RWPE1 (cell line): ENCODE data around the gene DOCK1.

Source experiments
- CTCF ChIA-PET: fragments of 350-600 bp; sonication (Branson Sonifier 250); formaldehyde crosslinking; extraction: SDS; loops from one replicate; lab custom pipeline; 2021; lab: Yijun Ruan, JAX
- POLR2A ChIA-PET: fragments of 400-600 bp; formaldehyde crosslinking; extraction: SDS; loops from one replicate; lab custom pipeline; 2020; ENCODE audit warnings: antibody characterized with exemption; ENCODE audit not compliant: low non-redundant PET; lab: Yijun Ruan, JAX
- DNase-seq: peaks from one replicate; pipeline ENCODE4 v3.0.0; 2012; ENCODE audit warnings: low spot score
- H3K27ac ChIP-seq: fragments of 450-650 bp; 2 replicates; pipeline ENCODE4 v1.5.1; 2017
- TF ChIP-seq, protein P1 (sequence below): fragments of 450-650 bp; conservative IDR thresholded peaks from 2 replicates; pipeline ENCODE4 v1.5.1; 2017; ENCODE audit warnings: low read depth, mild to moderate bottlenecking

DOCK1 gene

GRCh38 chr10:127275793-127276450, 370.7 kb downstream of the DOCK1 start:
- POLR2A ChIA-PET: no interaction called here
- CTCF ChIA-PET: interaction anchor here (0.9 kb wide), 1 partner anchor 134 kb away, joined by 3 read pairs; no protein-coding TSS in a partner anchor
- no peak for DNase-seq
- TF ChIP-seq, protein P1, sequence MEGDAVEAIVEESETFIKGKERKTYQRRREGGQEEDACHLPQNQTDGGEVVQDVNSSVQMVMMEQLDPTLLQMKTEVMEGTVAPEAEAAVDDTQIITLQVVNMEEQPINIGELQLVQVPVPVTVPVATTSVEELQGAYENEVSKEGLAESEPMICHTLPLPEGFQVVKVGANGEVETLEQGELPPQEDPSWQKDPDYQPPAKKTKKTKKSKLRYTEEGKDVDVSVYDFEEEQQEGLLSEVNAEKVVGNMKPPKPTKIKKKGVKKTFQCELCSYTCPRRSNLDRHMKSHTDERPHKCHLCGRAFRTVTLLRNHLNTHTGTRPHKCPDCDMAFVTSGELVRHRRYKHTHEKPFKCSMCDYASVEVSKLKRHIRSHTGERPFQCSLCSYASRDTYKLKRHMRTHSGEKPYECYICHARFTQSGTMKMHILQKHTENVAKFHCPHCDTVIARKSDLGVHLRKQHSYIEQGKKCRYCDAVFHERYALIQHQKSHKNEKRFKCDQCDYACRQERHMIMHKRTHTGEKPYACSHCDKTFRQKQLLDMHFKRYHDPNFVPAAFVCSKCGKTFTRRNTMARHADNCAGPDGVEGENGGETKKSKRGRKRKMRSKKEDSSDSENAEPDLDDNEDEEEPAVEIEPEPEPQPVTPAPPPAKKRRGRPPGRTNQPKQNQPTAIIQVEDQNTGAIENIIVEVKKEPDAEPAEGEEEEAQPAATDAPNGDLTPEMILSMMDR: no peak
- H3K27ac ChIP-seq: no peak overlapping the region

DNA sequence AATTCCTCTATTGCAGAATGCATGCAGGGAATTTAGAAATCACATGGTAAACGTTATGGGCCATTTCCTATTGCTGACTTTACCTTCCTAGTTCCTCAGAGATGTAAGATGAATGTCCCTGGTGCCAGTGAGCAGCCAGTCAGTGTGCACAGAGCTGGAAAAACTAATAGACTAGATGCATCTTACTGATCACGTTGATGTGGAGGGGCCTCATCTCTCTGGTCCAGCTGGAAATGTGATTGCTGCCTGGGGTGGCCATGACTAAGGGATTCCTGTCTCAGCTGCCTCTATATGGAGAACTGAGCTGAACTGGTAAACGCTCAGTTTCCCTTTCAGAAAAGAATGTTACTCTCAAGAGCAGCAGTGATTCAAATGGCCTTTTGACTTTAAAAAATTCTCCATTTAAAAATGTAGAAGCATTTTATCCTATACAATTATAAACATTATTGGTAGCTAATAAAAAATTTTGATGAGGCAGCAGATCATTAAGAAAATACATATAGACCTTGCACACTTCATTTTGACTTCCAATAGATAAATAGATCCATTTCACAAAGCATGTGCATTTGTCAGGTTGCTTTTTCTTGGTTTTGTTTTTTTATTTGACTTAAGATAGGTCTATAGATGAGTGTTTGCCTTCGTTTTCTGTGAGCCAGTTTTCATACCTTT, 371.7 kb downstream of the DOCK1 start:
- ChIA-PET CTCF (interaction anchor here (0.9 kb wide), 1 partner anchor 135 kb away, joined by 3 read pairs; no protein-coding TSS in a partner anchor), POLR2A (no interaction called here)
- TF ChIP-seq, protein P1: no peak
- no peak overlapping the region for H3K27ac ChIP-seq
- no peak for DNase-seq

DNA sequence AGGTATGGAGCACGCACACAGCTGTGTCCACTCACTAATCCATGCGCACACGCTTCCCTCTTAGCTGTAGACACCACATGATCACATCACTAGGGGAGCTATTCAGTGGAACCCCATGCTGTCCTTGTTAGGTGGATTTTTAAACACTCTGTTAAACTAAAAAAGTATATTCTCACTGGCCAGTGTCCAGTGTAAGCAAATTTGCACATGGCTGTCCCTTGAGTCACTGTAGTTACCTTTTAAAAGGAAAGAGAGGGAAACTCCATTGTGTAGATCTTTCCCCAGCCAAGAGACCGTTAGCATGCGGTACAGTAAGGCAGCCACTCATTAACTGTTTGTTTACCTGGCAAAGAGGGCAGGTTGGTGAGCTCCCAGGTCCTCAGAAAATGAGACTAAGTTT, 372.8 kb downstream of the DOCK1 start:
- CTCF ChIA-PET: no interaction called here
- POLR2A ChIA-PET: no interaction called here
- no peak overlapping the region for H3K27ac ChIP-seq
- TF ChIP-seq, protein P1: no peak
- DNase-seq: no peak

DNA sequence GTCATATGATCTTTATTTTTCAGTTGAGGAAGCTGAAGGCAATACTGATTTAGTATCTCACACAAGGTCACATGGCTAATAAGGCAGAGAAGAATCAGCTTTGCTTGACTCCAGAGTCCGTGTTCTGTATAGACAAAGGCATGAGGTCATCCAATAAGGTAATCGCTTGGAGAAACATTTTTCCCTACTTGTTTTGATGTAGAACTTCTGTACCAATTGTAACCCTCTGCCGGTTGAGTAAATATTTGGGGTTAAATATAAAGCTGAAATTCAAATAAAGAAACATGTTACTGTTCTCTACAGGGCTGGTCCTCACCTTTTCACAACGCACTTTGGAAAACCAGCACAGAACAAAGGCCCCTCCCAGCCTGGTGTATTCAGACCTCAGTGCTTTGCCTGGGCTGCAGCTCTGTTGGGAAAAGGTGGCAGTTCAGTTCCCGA, 374.1 kb downstream of the DOCK1 start:
- POLR2A ChIA-PET: no interaction called here
- no peak for DNase-seq
- no peak overlapping the region for H3K27ac ChIP-seq
- CTCF ChIA-PET: interaction anchor here (0.5 kb wide), 1 partner anchor 84 kb away, joined by 3 read pairs; no protein-coding TSS in a partner anchor
- TF ChIP-seq, protein P1: no peak

DNA sequence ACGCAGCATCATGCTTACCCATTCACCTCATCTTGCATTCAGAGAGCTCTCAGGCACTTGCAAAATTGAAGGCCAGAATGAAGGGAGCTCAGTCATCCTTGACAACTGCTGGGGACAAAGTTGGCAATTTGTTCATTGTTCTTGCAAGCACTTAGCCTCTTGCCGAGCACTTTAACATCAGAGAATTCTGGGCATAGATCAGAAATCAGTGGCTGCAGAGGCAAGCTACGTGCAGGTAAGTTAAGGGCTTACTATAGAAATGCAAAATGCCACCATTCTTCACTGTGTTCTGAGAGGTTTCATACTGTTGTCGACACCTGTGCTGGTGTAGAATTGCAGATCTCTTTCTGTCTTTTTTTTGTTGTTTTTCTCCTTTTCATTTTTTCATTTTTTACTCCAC, 375.2 kb downstream of the DOCK1 start:
- no peak overlapping the region for H3K27ac ChIP-seq
- ChIA-PET CTCF (interaction anchor here (0.6 kb wide), 1 partner anchor 1262 kb away, joined by 3 read pairs; no protein-coding TSS in a partner anchor), POLR2A (no interaction called here)
- TF ChIP-seq, protein P1: no peak
- DNase-seq: no peak

- TF ChIP-seq, protein P1: no peak
- no peak for DNase-seq
- POLR2A ChIA-PET: no interaction called here
- CTCF ChIA-PET: no interaction called here
- no peak overlapping the region for H3K27ac ChIP-seq
These were observed 377.8 kb downstream of the DOCK1 start for GRCh38 chr10:127283017-127283416.
